Measurements from ENCODE around the gene SMAP1.
"Not testable (repeated sequence)": the region's sequence is repeated elsewhere in the genome, so short reads cannot be mapped to it uniquely, and the experiment has no call there.

The SMAP1 gene

DNA sequence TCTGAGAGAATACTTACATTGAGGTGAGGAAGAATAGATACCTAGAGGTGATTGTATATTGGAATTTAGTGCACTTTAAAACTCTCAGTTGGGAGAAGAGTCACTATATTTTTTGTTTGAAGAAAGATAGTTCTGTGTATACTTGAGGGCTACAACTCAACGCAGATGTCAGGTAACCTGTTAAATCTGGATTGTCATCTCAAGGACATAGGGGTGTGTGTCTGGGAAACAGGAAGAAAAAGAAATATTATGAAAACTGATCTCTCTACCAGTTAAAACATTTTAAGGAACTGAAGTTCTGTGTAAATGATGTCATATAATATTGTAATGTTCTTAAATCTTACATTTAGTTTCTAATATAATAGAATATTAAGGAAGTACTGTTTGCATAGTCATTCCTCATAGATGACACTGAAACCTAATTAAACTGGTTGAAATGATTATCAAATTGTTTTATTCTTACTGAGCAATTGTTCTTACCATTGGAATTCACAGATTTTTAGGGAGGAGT lies 86.2 kb downstream of the SMAP1 start:
- H3K4me3 ChIP-seq (ENCODE audit: control insufficient read depth, low read depth, low read length) = no peak overlapping the region
- no peak for DNase-seq (ENCODE audit: low read depth)
- TF ChIP-seq, protein P1, sequence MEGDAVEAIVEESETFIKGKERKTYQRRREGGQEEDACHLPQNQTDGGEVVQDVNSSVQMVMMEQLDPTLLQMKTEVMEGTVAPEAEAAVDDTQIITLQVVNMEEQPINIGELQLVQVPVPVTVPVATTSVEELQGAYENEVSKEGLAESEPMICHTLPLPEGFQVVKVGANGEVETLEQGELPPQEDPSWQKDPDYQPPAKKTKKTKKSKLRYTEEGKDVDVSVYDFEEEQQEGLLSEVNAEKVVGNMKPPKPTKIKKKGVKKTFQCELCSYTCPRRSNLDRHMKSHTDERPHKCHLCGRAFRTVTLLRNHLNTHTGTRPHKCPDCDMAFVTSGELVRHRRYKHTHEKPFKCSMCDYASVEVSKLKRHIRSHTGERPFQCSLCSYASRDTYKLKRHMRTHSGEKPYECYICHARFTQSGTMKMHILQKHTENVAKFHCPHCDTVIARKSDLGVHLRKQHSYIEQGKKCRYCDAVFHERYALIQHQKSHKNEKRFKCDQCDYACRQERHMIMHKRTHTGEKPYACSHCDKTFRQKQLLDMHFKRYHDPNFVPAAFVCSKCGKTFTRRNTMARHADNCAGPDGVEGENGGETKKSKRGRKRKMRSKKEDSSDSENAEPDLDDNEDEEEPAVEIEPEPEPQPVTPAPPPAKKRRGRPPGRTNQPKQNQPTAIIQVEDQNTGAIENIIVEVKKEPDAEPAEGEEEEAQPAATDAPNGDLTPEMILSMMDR (IDR thresholded peaks at IDR 0.05; ENCODE audit: control insufficient read depth, insufficient read depth, low read depth, low read length, missing control alignments) = no peak

DNA sequence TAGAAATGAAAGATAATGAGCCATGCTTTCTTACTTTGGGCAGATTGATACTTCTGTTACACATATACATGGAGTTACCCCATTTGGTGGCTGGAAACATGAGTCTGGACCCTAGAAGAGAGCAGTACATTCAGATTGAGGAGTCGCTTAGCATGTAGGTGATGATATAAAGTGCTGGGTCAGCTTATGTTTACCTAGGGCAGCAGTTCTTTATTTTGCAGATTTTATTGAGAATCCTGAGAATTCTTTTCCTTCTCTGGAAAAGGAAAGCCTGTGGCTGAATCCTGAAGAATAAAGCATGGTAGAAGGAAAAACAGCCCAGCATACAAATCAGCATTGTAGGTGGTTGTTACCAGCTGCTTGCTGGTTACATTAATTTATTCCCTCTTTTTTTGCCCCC lies 91.2 kb downstream of the SMAP1 start:
- DNase-seq (ENCODE audit: low read depth) = no peak
- H3K4me3 ChIP-seq (ENCODE audit: control insufficient read depth, low read depth, low read length) = no peak overlapping the region
- TF ChIP-seq, protein P1 (IDR thresholded peaks at IDR 0.05; ENCODE audit: control insufficient read depth, insufficient read depth, low read depth, low read length, missing control alignments) = no peak

DNA sequence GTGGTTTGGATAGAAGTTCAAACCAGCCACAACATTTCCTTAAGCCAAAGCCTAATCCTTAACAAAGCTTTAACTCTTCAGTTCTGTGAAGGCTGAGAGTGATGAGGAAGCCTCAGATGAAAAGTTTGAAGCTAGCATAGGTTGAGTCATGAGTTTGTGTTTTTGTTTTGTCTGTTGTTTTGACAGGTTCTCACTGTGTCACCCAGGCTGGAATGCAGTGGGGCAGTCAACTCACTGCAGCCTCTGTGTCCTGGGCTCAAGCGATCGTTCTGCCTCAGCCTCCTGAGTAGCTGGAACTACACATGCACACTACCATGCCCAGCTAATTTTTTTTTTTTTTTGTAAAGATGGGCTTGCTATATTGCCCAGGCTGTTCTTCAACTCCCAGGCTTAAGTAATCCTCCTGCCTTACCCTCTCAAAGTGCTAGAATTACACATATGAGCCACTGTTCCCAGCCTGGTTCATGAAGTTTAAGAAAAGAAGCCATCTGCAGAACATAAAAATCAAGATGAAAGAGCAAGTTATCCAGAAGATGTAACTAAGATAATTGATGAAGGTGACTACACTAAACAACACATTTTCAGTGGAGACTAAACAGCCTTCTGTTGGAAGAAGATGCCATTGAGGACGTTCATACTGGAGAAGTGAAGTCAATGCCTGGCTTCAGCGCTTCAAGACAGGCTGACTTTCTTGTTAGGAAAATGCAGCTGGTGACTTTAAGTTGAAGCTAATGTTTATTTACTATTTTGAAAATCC lies 96.2 kb downstream of the SMAP1 start:
- no peak overlapping the region for H3K4me3 ChIP-seq (ENCODE audit: control insufficient read depth, low read depth, low read length)
- DNase-seq (ENCODE audit: low read depth) = no peak
- TF ChIP-seq, protein P1 (IDR thresholded peaks at IDR 0.05; ENCODE audit: control insufficient read depth, insufficient read depth, low read depth, low read length, missing control alignments) = no peak

DNA sequence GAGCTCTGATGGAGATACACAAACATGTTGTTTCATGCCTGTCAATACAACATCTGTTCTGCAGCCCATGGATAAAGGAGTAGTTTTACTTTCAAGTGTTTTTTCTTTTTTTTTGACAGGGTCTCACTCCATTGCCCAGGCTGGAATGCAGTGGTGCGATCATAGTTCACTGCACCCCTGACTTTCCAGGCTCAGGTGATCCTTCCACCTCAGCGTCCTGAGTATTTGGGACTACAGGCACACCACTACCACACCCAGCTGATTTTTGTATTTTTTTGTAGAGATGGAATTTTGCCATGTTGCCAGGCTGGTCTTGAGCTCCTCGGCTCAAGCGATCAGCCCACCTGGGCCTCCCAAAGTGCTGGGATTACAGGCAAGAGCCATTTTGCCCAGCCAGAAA lies 97.0 kb downstream of the SMAP1 start:
- no peak for DNase-seq (ENCODE audit: low read depth)
- TF ChIP-seq, protein P1 (IDR thresholded peaks at IDR 0.05; ENCODE audit: control insufficient read depth, insufficient read depth, low read depth, low read length, missing control alignments) = no peak

DNA sequence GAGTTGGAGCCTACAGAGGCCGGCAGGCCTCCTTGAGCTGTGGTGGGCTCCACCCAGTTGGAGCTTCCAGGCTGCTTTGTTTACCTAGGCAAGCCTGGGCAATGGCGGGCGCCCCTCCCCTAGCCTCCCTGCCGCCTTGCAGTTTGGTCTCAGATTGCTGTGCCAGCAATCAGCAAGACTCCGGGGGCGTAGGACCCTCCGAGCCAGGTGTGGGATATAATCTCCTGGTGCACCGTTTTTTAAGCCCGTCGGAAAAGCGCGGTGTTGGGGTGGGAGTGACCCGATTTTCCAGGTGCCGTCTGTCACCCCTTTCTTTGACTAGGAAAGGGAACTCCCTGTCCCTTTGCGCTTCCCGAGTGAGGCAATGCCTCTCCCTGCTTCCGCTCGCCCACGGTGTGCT lies 103.7 kb downstream of the SMAP1 start:
- H3K4me3 ChIP-seq (ENCODE audit: control insufficient read depth, low read depth, low read length); DNase-seq (ENCODE audit: low read depth): not testable (repeated sequence)

More for the DNA sequence above, 97.0 kb downstream of the SMAP1 start:
- H3K4me3 ChIP-seq (ENCODE audit: control insufficient read depth, low read depth, low read length) = no peak overlapping the region

DNA sequence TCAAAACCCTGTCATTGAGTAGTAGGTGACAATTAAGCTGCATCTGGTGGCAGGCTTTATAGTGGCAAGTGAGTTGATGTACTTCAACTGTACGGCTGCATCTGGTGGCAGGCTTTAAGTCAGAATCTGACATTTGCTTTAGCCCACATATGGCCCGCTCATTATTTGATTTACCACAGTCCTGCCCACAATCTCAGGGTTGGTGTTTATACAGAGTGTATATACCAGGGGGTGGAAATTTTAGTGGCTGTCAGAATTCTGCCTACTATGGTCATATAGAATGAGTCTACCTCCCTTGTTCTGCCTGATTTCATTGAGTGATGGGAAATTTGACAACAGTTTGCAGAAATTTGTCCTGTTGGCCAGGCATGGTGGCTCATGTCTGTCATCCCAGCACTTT lies 112.3 kb downstream of the SMAP1 start:
- DNase-seq (ENCODE audit: low read depth) = no peak
- H3K4me3 ChIP-seq (ENCODE audit: control insufficient read depth, low read depth, low read length) = no peak overlapping the region
- TF ChIP-seq, protein P1 (IDR thresholded peaks at IDR 0.05; ENCODE audit: control insufficient read depth, insufficient read depth, low read depth, low read length, missing control alignments) = no peak

DNA sequence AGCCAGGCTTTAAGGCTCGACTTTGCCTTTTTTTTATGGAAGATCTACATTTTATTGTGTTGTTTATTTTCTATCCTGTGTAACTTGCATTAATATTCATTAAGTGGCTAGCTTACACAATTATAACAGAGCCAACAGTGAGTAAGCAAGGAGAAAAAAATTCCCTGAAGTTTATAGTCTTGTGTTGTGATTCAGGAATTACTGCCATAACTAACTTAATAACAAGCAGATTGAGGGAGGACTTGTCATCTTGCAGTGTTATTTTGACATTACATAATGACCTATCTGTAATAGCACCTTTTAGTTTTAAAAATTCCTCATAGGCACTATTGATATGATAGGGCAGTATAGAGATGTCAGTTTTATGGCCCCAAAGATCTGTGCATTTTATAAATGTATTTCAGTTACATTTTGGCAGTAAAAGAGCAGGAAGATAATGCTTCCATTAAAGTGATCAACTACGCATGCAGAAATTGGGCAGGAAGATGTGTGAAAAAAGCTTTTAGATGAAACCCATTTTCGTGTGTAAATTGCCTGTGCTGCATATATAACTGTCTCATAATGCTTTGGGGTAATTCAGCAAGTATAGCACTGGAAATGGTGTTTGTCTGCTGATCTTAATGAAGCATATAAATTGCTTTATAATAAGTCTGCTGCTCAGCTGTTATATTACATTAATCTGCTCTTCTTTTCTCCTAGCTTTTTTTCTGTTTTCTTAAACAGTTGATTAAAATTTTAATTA lies 123.0 kb downstream of the SMAP1 start:
- TF ChIP-seq, protein P1 (IDR thresholded peaks at IDR 0.05; ENCODE audit: control insufficient read depth, insufficient read depth, low read depth, low read length, missing control alignments) = no peak
- DNase-seq (ENCODE audit: low read depth) = no peak

More for the DNA sequence above, 123.0 kb downstream of the SMAP1 start:
- H3K4me3 ChIP-seq (ENCODE audit: control insufficient read depth, low read depth, low read length) = no peak overlapping the region

Measured in AG09309 (cell line).